Keratinocyte (primary cell): ENCODE results near the gene RBM17. TPM values are rescaled to one million over a fixed set of nuclear protein-coding genes. Genes with fewer than 3 reads are reported as not detected.

Experiments used
- DNase-seq: peaks from one replicate; pipeline ENCODE4 v3.0.0-alpha.2; 2011; ENCODE audit warnings: low read depth, missing footprints, low spot score
- FAIRE-seq: peaks from 2 replicates; lab custom pipeline; 2011; peaks lifted over from hg19 to GRCh38; lab: Jason Lieb, UNC
- H2AFZ ChIP-seq: 2 replicates; pipeline ENCODE4 v1.6.0; 2012; ENCODE audit warnings: low read length, control low read depth, inconsistent platforms; ENCODE audit not compliant: control insufficient read depth
- H3K27ac ChIP-seq: 2 replicates; pipeline ENCODE4 v1.5.1; 2011; ENCODE audit warnings: low read length; ENCODE audit not compliant: control insufficient read depth, insufficient read depth
- H3K27me3 ChIP-seq: 3 replicates; pipeline ENCODE4 v1.6.0; 2011; ENCODE audit warnings: low read length; ENCODE audit not compliant: control insufficient read depth, insufficient read depth; ENCODE audit errors: extremely low read depth
- H3K36me3 ChIP-seq, 2 experiments: 2 replicates in 1 of 2; 3 replicates in 1 of 2; pipeline ENCODE4 v1.5.1; 2011; ENCODE audit warnings: low read length in 2 of 2, mild to moderate bottlenecking in 1 of 2; ENCODE audit not compliant: control insufficient read depth in 2 of 2, insufficient read depth in 2 of 2; ENCODE audit errors: extremely low read depth in 1 of 2
- H3K4me1 ChIP-seq: 3 replicates; pipeline ENCODE4 v1.5.1; 2011; ENCODE audit warnings: low read length; ENCODE audit not compliant: control insufficient read depth, insufficient read depth; ENCODE audit errors: extremely low read depth
- H3K4me2 ChIP-seq: 3 replicates; pipeline ENCODE4 v1.6.0; 2011; ENCODE audit warnings: low read depth, low read length; ENCODE audit not compliant: control insufficient read depth, insufficient read depth; ENCODE audit errors: extremely low read depth
- H3K4me3 ChIP-seq, 3 experiments: fragments of 200-600 bp in 1 of 3; sonication (generic) in 1 of 3; 2 replicates in 2 of 3; 3 replicates in 1 of 3; pipeline ENCODE4 v1.5.1; 2011 to 2016; ENCODE audit warnings: low read length in 3 of 3, mild to moderate bottlenecking in 3 of 3, control low read depth in 2 of 3, inconsistent platforms in 1 of 3, low read depth in 1 of 3, mixed read lengths in 1 of 3, mixed run types in 1 of 3, moderate library complexity in 1 of 3; ENCODE audit not compliant: control insufficient read depth in 2 of 3, insufficient read depth in 2 of 3; ENCODE audit errors: extremely low read depth in 1 of 3
- H3K79me2 ChIP-seq: 2 replicates; pipeline ENCODE4 v1.6.0; 2012; ENCODE audit warnings: low read length; ENCODE audit not compliant: control insufficient read depth, insufficient read depth
- H3K9ac ChIP-seq: 3 replicates; pipeline ENCODE4 v1.6.0; 2011; ENCODE audit warnings: low read length; ENCODE audit not compliant: control insufficient read depth, insufficient read depth; ENCODE audit errors: extremely low read depth
- H3K9me1 ChIP-seq: 3 replicates; pipeline ENCODE4 v1.6.0; 2011; ENCODE audit warnings: low read length; ENCODE audit not compliant: control insufficient read depth, insufficient read depth; ENCODE audit errors: extremely low read depth
- H3K9me3 ChIP-seq: 2 replicates; pipeline ENCODE4 v1.5.1; 2012; ENCODE audit warnings: low read depth, low read length; ENCODE audit not compliant: control insufficient read depth
- H4K20me1 ChIP-seq: 3 replicates; pipeline ENCODE4 v1.6.0; 2011; ENCODE audit warnings: low read length; ENCODE audit not compliant: control insufficient read depth, insufficient read depth; ENCODE audit errors: extremely low read depth
- EZH2 ChIP-seq: IDR thresholded peaks from one replicate; pipeline ENCODE4 v1.6.1; 2012; ENCODE audit warnings: inconsistent platforms, mild to moderate bottlenecking, low read length, moderate library complexity
- dilution Hi-C: fragments of 300-500 bp; cut with MboI; formaldehyde crosslinking; loops from one replicate; pipeline ENCODE4 v1.7.0; 2020; ENCODE audit warnings: low sequenced_read_pairs; ENCODE audit not compliant: extremely low pct_ligation_motif_present
- polyA plus RNA-seq, 5 experiments: library from polyadenylated mRNA; depleted of rRNA in 3 of 5; stranded (reverse) in 3 of 5; stranded (forward) in 1 of 5; unstranded in 1 of 5; fragments of >200 nt; gene quantifications; 1 replicate in 1 of 5; 2 replicates in 3 of 5; 3 replicates in 1 of 5; pipeline versions ENCODE4 v1.2.1 to v1.2.3, GENCODE V29; 2011 to 2012; ENCODE audit warnings: missing spikeins in 2 of 5, low read depth in 1 of 5, low replicate concordance in 1 of 5
- TF ChIP-seq, protein P1 (sequence below), 3 experiments: IDR thresholded peaks in 1 of 3; conservative IDR thresholded peaks in 1 of 3; optimal IDR thresholded peaks in 1 of 3; 2 replicates in 2 of 3; 3 replicates in 1 of 3; pipeline versions ENCODE3 to v1.5.1; 2011; ENCODE audit warnings: low read length in 3 of 3, mild to moderate bottlenecking in 3 of 3, moderate library complexity in 2 of 3, control low read depth in 1 of 3, inconsistent platforms in 1 of 3; ENCODE audit not compliant: insufficient read depth in 2 of 3; ENCODE audit errors: extremely low read depth in 1 of 3

Gene RBM17
- polyA plus RNA-seq, 1 donor (not counting 4 experiments of a cell fraction or from before 2014, with no cell fraction given) = 54.8 TPM

DNA sequence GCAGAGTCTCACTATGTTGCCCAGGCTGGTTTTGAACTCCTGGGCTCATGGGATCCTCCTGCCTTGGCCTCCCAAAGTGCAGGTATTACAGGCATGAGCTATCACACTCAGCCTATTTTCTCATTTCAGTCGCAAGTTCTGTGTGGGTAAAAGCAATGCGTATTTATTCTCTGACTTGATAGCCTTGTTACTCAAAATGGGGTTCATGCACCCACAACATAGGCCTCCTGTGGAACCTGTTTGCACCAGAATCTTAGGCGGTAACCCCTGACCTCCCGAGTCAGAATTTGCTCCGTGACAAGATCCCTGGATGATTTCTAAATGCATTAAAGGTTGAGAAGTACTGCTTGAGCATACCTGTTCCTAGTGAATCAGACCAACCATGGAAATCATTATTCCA lies 34.0 kb upstream of the RBM17 start:
- Histone ChIP-seq H3K9me1 (no peaks in the 10 kb centered on the region), H3K9me3 (no peaks in the 10 kb centered on the region), H3K9ac (no peak overlapping the region), H3K4me2 (no peak overlapping the region), H3K4me1 (no peaks in the 10 kb centered on the region), H3K27ac (no peak overlapping the region), H3K36me3 (no peaks in the 10 kb centered on the region), H3K79me2 (no peaks in the 10 kb centered on the region), H3K4me3 (no peak overlapping the region), H4K20me1 (no peaks in the 10 kb centered on the region), H2AFZ (no peak overlapping the region), H3K27me3 (peaks cover 11% of the 10 kb centered on the region)
- DNase-seq (no peak), FAIRE-seq (no peak)
- TF ChIP-seq, protein P1, sequence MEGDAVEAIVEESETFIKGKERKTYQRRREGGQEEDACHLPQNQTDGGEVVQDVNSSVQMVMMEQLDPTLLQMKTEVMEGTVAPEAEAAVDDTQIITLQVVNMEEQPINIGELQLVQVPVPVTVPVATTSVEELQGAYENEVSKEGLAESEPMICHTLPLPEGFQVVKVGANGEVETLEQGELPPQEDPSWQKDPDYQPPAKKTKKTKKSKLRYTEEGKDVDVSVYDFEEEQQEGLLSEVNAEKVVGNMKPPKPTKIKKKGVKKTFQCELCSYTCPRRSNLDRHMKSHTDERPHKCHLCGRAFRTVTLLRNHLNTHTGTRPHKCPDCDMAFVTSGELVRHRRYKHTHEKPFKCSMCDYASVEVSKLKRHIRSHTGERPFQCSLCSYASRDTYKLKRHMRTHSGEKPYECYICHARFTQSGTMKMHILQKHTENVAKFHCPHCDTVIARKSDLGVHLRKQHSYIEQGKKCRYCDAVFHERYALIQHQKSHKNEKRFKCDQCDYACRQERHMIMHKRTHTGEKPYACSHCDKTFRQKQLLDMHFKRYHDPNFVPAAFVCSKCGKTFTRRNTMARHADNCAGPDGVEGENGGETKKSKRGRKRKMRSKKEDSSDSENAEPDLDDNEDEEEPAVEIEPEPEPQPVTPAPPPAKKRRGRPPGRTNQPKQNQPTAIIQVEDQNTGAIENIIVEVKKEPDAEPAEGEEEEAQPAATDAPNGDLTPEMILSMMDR (optimal IDR thresholded peaks at IDR 0.05 in 1 of 3, IDR thresholded peaks at IDR 0.05 in 1 of 3, conservative IDR thresholded peaks at IDR 0.05 in 1 of 3; ENCODE audit: extremely low read depth in 1 of 3, insufficient read depth in 2 of 3, low read length in 3 of 3) = no peak
- no peak for TF ChIP-seq EZH2
- dilution Hi-C loops = no loop called here

DNA sequence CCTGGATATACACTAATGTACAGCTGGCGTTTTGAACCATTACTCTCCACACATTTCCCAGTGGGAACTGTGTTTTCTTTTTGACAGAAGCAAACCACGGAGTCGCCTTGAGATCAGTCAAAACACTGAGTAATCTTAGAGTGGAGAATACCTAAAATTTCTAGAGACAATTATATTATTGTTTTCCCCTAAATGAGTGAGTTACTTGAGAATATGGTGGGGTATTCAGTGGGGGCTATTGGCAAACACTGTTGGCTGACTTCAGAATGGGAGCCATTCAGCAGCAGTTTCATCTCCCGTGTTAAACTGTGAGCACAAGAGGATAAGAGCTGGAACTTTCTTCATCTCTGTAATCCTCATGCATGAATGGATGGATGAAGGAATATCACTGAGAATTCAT lies 32.9 kb upstream of the RBM17 start:
- no peak for FAIRE-seq
- no peaks in the 10 kb centered on the region for H3K9me1 ChIP-seq
- no peak overlapping the region for H3K4me2 ChIP-seq
- no peak overlapping the region for H2AFZ ChIP-seq
- no peaks in the 10 kb centered on the region for H3K4me1 ChIP-seq
- no peak for DNase-seq
- no peaks in the 10 kb centered on the region for H3K79me2 ChIP-seq
- dilution Hi-C loops = no loop called here
- no peak overlapping the region for H3K27ac ChIP-seq
- no peak overlapping the region for H3K4me3 ChIP-seq
- H3K27me3 ChIP-seq = peaks cover 8% of the 10 kb centered on the region
- H3K9ac ChIP-seq = no peak overlapping the region
- no peaks in the 10 kb centered on the region for H3K36me3 ChIP-seq
- TF ChIP-seq, protein P1 (optimal IDR thresholded peaks at IDR 0.05 in 1 of 3, IDR thresholded peaks at IDR 0.05 in 1 of 3, conservative IDR thresholded peaks at IDR 0.05 in 1 of 3; ENCODE audit: extremely low read depth in 1 of 3, insufficient read depth in 2 of 3, low read length in 3 of 3) = no peak
- TF ChIP-seq EZH2 = no peak
- H3K9me3 ChIP-seq = no peaks in the 10 kb centered on the region
- no peaks in the 10 kb centered on the region for H4K20me1 ChIP-seq
